Stimulated activated CD8-positive, alpha-beta memory T cell treated with anti-CD3 and anti-CD28 coated beads, Interleukin-12 subunit alpha, Interleukin-12 subunit beta, amount 100 ng/mL, for 24 hours (primary cell): ENCODE measurements around the gene GPR34.

ENCODE experiments used
- DNase-seq: peaks from one replicate; pipeline ENCODE4 v3.0.0-alpha.2; 2020; ENCODE audit errors: extremely low read depth

The GPR34 gene

DNA sequence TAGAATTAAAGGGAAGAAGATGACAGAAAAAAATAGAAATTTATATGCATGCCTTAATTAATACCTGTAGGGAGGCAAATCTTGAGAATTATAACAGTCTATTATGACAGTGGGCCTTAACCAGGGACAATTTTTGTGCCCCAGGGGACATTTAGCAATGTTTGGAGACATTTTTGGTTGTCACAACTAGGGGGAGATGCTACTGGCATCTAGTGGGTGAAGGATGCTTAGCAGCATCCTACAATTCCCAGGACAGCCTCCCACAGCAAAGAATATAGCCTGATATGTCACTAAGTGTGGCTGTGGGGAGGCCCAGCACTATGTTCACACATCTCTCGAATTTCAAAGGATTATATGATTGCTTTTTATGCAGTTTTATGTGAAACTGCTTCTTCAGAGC is 45.8 kb downstream of the GPR34 start:
- DNase-seq, result no peak

DNA sequence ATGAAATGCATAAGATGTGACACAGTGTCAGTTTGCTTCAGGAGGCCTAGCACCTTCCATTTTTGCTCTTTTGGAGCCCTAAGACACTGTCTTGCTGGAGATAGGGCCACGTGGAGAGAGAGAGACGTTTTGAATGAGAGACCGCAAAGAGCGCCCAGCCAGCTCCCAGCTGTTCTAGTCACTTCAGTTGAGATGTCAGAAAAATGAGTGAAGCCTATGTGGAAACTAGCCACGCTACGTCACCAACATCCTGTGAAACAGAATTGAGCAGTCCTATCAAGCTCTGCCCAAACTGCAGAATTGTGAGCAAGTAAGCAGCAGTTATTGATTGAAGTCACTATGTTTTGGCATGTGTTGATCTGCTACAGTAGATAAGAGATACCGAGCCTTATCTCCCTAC is 48.3 kb downstream of the GPR34 start:
- no peak for DNase-seq

DNA sequence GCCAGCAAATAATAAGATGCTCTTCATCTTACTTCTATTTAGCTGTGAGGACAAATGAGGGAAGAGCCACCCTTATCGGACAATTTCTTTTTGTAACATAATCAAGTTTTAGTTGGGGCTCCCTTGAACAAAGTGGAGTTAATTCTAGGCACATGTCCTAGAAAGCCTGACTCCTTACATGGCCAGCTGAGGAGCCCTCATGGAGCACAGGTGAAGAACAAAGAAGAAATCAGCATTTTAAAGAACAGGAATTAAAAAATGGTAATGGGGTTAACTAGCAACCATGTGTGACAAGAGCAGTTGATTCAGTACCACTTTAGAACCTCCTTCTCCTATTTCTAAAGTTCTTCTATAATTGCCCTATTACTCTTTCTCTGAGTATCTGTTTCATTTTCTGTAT is 51.1 kb downstream of the GPR34 start:
- no peak for DNase-seq
